H1 (cell line): ENCODE data around the gene SRP14. TPM values are rescaled to one million over a fixed set of nuclear protein-coding genes. Genes with fewer than 3 reads are reported as not detected.
A peak's percentile ranks its signal among the peaks of the same experiment; 100 is the strongest.

Experiments used
- CTCF ChIA-PET: fragments of 300-600 bp; sonication (Branson Sonifier 250); formaldehyde crosslinking; loops from one replicate; lab custom pipeline; 2021; ENCODE audit not compliant: partially characterized antibody; lab: Charles Lee
- POLR2A ChIA-PET: fragments of 300-600 bp; sonication (Branson Sonifier 250); formaldehyde crosslinking; loops from one replicate; lab custom pipeline; 2021; ENCODE audit warnings: inconsistent platforms; ENCODE audit not compliant: partially characterized antibody; lab: Charles Lee
- DNase-seq, 2 experiments: peaks; one replicate each; pipeline versions ENCODE4 v3.0.0 to v3.0.0-alpha.2; 2010 to 2022; ENCODE audit warnings: low spot score in 2 of 2, low read depth in 1 of 2, mixed read lengths in 1 of 2
- FAIRE-seq: peaks from 2 replicates; lab custom pipeline; 2011; peaks lifted over from hg19 to GRCh38; lab: Jason Lieb, UNC
- H2AFZ ChIP-seq: 2 replicates; pipeline ENCODE4 v1.8.1; 2012; ENCODE audit warnings: low read length, inconsistent platforms
- H2AK5ac ChIP-seq: 2 replicates; pipeline ENCODE4 v1.6.1; 2013; ENCODE audit warnings: low read depth, low read length
- H2BK120ac ChIP-seq: replicated peaks from 2 replicates; pipeline ENCODE3; 2013; ENCODE audit warnings: low read depth, low read length, inconsistent platforms
- H2BK12ac ChIP-seq: 2 replicates; pipeline ENCODE4 v1.6.1; 2013; ENCODE audit warnings: low read depth, low read length
- H2BK15ac ChIP-seq: 2 replicates; pipeline ENCODE4 v1.6.1; 2013; ENCODE audit warnings: low read length
- H2BK20ac ChIP-seq: 2 replicates; pipeline ENCODE4 v1.6.1; 2013; ENCODE audit warnings: low read length
- H2BK5ac ChIP-seq: 2 replicates; pipeline ENCODE4 v1.6.1; 2013; ENCODE audit warnings: low read depth, low read length
- H3K14ac ChIP-seq: 2 replicates; pipeline ENCODE4 v1.6.1; 2013; ENCODE audit warnings: inconsistent platforms; ENCODE audit not compliant: insufficient read length
- H3K18ac ChIP-seq: 2 replicates; pipeline ENCODE4 v1.6.1; 2013; ENCODE audit warnings: low read length; ENCODE audit errors: extremely low read depth
- H3K23ac ChIP-seq: 2 replicates; pipeline ENCODE4 v1.6.1; 2013; ENCODE audit warnings: inconsistent platforms; ENCODE audit not compliant: insufficient read length
- H3K23me2 ChIP-seq: 2 replicates; pipeline ENCODE4 v1.6.1; 2013; ENCODE audit warnings: low read depth, low read length
- H3K27ac ChIP-seq: 2 replicates; pipeline ENCODE4 v1.6.1; 2011; ENCODE audit warnings: low read depth, low read length, inconsistent platforms
- H3K27me3 ChIP-seq, 4 experiments: replicated peaks in 1 of 4; 1 replicate in 1 of 4; 2 replicates in 3 of 4; pipeline versions ENCODE4 v1.6.1 to v1.8.1; 2011 to 2013; ENCODE audit warnings: low read length in 3 of 4, mild to moderate bottlenecking in 3 of 4, inconsistent platforms in 2 of 4, mixed read lengths in 2 of 4, moderate library complexity in 1 of 4; ENCODE audit not compliant: control insufficient read depth in 3 of 4, insufficient read depth in 3 of 4; ENCODE audit errors: extremely low read depth in 1 of 4
- H3K36me3 ChIP-seq, 4 experiments: 2 replicates each; pipeline versions ENCODE4 v1.6.1 to v1.8.1; 2011 to 2013; ENCODE audit warnings: mild to moderate bottlenecking in 4 of 4, low read length in 3 of 4, moderate library complexity in 2 of 4, control low read depth in 1 of 4, inconsistent platforms in 1 of 4; ENCODE audit not compliant: insufficient read depth in 4 of 4, control insufficient read depth in 2 of 4
- H3K4ac ChIP-seq: replicated peaks from 2 replicates; pipeline ENCODE3; 2013; ENCODE audit warnings: low read length, low read depth, mixed read lengths, inconsistent platforms; ENCODE audit not compliant: insufficient read length
- H3K4me1 ChIP-seq, 4 experiments: replicated peaks in 1 of 4; 1 replicate in 1 of 4; 2 replicates in 3 of 4; pipeline versions ENCODE4 v1.6.1 to v1.8.1; 2011 to 2013; ENCODE audit warnings: low read length in 3 of 4, inconsistent platforms in 2 of 4, mixed read lengths in 1 of 4; ENCODE audit not compliant: insufficient read depth in 4 of 4, control insufficient read depth in 3 of 4
- H3K4me2 ChIP-seq, 2 experiments: 2 replicates each; pipeline versions ENCODE4 v1.6.1 to v1.8.1; 2011 to 2013; ENCODE audit warnings: low read depth in 2 of 2, low read length in 2 of 2, control low read depth in 1 of 2, inconsistent platforms in 1 of 2, mild to moderate bottlenecking in 1 of 2; ENCODE audit not compliant: insufficient read depth in 1 of 2
- H3K4me3 ChIP-seq, 4 experiments: fragments of 200-600, 300-600 bp in 1 of 4; sonication (generic), shearing (Covaris generic), sonication (Bioruptor Twin) in 1 of 4; 2 replicates each; pipeline versions ENCODE4 v1.5.1 to v1.8.1; 2011 to 2016; ENCODE audit warnings: low read length in 4 of 4, low read depth in 3 of 4, control low read depth in 2 of 4, inconsistent platforms in 2 of 4, mild to moderate bottlenecking in 2 of 4, mixed read lengths in 1 of 4, moderate library complexity in 1 of 4; ENCODE audit not compliant: insufficient read depth in 2 of 4; ENCODE audit errors: extremely low read depth in 1 of 4
- H3K56ac ChIP-seq: replicated peaks from 2 replicates; pipeline ENCODE3; 2013; ENCODE audit warnings: low read depth, mild to moderate bottlenecking, mixed read lengths, low read length, inconsistent platforms; ENCODE audit not compliant: insufficient read length
- H3K79me1 ChIP-seq: 2 replicates; pipeline ENCODE4 v1.6.1; 2013; ENCODE audit warnings: low read depth, low read length, control low read depth
- H3K79me2 ChIP-seq, 2 experiments: 2 replicates each; pipeline versions ENCODE4 v1.6.1 to v1.8.1; 2012 to 2013; ENCODE audit warnings: low read length in 2 of 2, mild to moderate bottlenecking in 2 of 2, inconsistent platforms in 1 of 2; ENCODE audit not compliant: insufficient read depth in 2 of 2, control insufficient read depth in 1 of 2
- H3K9ac ChIP-seq, 4 experiments: replicated peaks in 1 of 4; 1 replicate in 1 of 4; 2 replicates in 3 of 4; pipeline versions ENCODE4 v1.6.1 to v1.8.1; 2011 to 2013; ENCODE audit warnings: low read depth in 3 of 4, low read length in 3 of 4, control low read depth in 2 of 4, mild to moderate bottlenecking in 2 of 4, moderate library complexity in 2 of 4, inconsistent platforms in 1 of 4; ENCODE audit errors: extremely low read depth in 1 of 4
- H3K9me3 ChIP-seq, 2 experiments: 2 replicates each; pipeline versions ENCODE4 v1.6.1 to v1.8.1; 2012 to 2013; ENCODE audit warnings: mild to moderate bottlenecking in 2 of 2, moderate library complexity in 2 of 2, control low read depth in 1 of 2, inconsistent platforms in 1 of 2, low read depth in 1 of 2, low read length in 1 of 2, mixed read lengths in 1 of 2; ENCODE audit not compliant: insufficient read depth in 2 of 2
- H4K20me1 ChIP-seq, 2 experiments: replicated peaks in 1 of 2; 2 replicates each; pipeline versions ENCODE3 to v1.8.1; 2011 to 2013; ENCODE audit warnings: inconsistent platforms in 2 of 2, low read length in 2 of 2, mild to moderate bottlenecking in 1 of 2; ENCODE audit not compliant: insufficient read depth in 2 of 2, control insufficient read depth in 1 of 2
- H4K5ac ChIP-seq: 2 replicates; pipeline ENCODE4 v1.6.1; 2013; ENCODE audit warnings: low read length, low read depth, mixed read lengths, inconsistent platforms; ENCODE audit not compliant: insufficient read length
- H4K8ac ChIP-seq: 2 replicates; pipeline ENCODE4 v1.8.0; 2013; ENCODE audit warnings: mild to moderate bottlenecking, moderate library complexity, low read length, inconsistent platforms; ENCODE audit not compliant: insufficient read depth; ENCODE audit errors: extremely low read depth
- H4K91ac ChIP-seq: replicated peaks from 2 replicates; pipeline ENCODE3; 2013; ENCODE audit warnings: low read length, mixed read lengths, inconsistent platforms; ENCODE audit not compliant: insufficient read length
- CHD2 ChIP-seq: IDR thresholded peaks from 2 replicates; pipeline ENCODE4 v1.6.1; 2012; ENCODE audit warnings: low read length, improper control_type of control experiment
- EP300 ChIP-seq, 2 experiments: IDR thresholded peaks; 1 replicate in 1 of 2; 2 replicates in 1 of 2; pipeline ENCODE4 v1.6.1; 2011 to 2012; ENCODE audit warnings: low read depth in 2 of 2, low read length in 2 of 2, mild to moderate bottlenecking in 2 of 2, borderline replicate concordance in 1 of 2, inconsistent platforms in 1 of 2, moderate library complexity in 1 of 2
- HDAC2 ChIP-seq, 2 experiments: fragments of 300-600 bp in 1 of 2; sonication (generic) in 1 of 2; IDR thresholded peaks; 2 replicates each; pipeline ENCODE4 v1.6.1; 2011 to 2012; ENCODE audit warnings: low read depth in 2 of 2, low read length in 2 of 2, mild to moderate bottlenecking in 2 of 2, moderate library complexity in 2 of 2, borderline replicate concordance in 1 of 2, inconsistent platforms in 1 of 2
- KDM1A ChIP-seq: fragments of 200-600, 300-600 bp; sonication (generic); IDR thresholded peaks from 2 replicates; pipeline ENCODE4 v1.7.1; 2016; ENCODE audit warnings: mild to moderate bottlenecking, low read length, borderline replicate concordance
- MAFK ChIP-seq: IDR thresholded peaks from 2 replicates; pipeline ENCODE4 v1.6.1; 2012; ENCODE audit warnings: low read depth, mild to moderate bottlenecking, improper control_type of control experiment, low read length
- POLR2AphosphoS5 ChIP-seq: IDR thresholded peaks from 2 replicates; pipeline ENCODE4 v1.6.1; 2011; ENCODE audit warnings: low read depth, low read length
- RBBP5 ChIP-seq: IDR thresholded peaks from 2 replicates; pipeline ENCODE4 v1.7.1; 2012; ENCODE audit warnings: low read depth, mild to moderate bottlenecking, inconsistent platforms, low read length, moderate library complexity, borderline replicate concordance
- TEAD4 ChIP-seq: IDR thresholded peaks from 2 replicates; pipeline ENCODE4 v1.6.1; 2012; ENCODE audit warnings: low read depth, low read length, inconsistent platforms, mixed read lengths
- WGBS, 2 experiments: shearing (Covaris generic) in 1 of 2; methylation state at CpG; one replicate each; pipeline versions ENCODE4 v1.1.6 to v1.1.7; 2013 to 2015; ENCODE audit warnings: low lambda C conversion rate in 2 of 2, mixed read lengths in 2 of 2, inconsistent platforms in 1 of 2, low coverage in 1 of 2, missing lambda C conversion rate in 1 of 2; ENCODE audit not compliant: insufficient replicate concordance in 2 of 2, insufficient coverage in 1 of 2, insufficient read length in 1 of 2; ENCODE audit errors: extremely low coverage in 1 of 2, missing lambda C conversion rate in 1 of 2; 5-methylcytosine and 5-hydroxymethylcytosine counted together
- polyA plus RNA-seq, 7 experiments: library from polyadenylated mRNA; depleted of rRNA in 3 of 7; stranded (reverse) in 5 of 7; unstranded in 2 of 7; fragments of >200 nt in 5 of 7; fragments of 200-250 nt in 2 of 7; gene quantifications; 1 replicate in 5 of 7; 2 replicates in 1 of 7; 4 replicates in 1 of 7; pipeline versions ENCODE4 v1.2.1 to v1.2.3, GENCODE V29; 2011 to 2013; ENCODE audit warnings: missing spikeins in 2 of 7, mixed read lengths in 2 of 7
- total RNA-seq: library from RNA; stranded (reverse); fragmentation: NEBNext Ultra II Directional; extraction: Animal tissue kit (Norgen Biotek cat#: 25700); gene quantifications from 2 replicates; pipeline ENCODE4 v1.2.1, GENCODE V29; 2021

The SRP14 gene
- total and polyA plus RNA-seq, 2 of the 8 experiments (the other 6 are each of a cell fraction or from before 2014, with no cell fraction given), result 186 to 223 TPM

- H3K14ac ChIP-seq, result no peak overlapping the region
- H2BK20ac ChIP-seq, result no peak overlapping the region
- no peak overlapping the region for H2BK15ac ChIP-seq
- no peak overlapping the region for H3K4ac ChIP-seq
- H2BK5ac ChIP-seq, result peak overlapping the region; percentile 45
- no peak overlapping the region for H3K23ac ChIP-seq
- H2AK5ac ChIP-seq, result no peak overlapping the region
- H3K9me3 ChIP-seq, result no peaks in the 10 kb centered on the region
- no peaks in the 10 kb centered on the region for H3K79me1 ChIP-seq
- no peak overlapping the region for H2BK120ac ChIP-seq
- WGBS, 2 experiments, result 90% methylated on average over 13 of the region's 14 CpGs; no CpG with 5 or more reads in 1 of the 2 experiments
- H4K5ac ChIP-seq, result no peak overlapping the region
- H2AFZ ChIP-seq, result no peak overlapping the region
- ChIA-PET CTCF (interaction anchor here (0.9 to 5.7 kb wide), 9 partner anchors 9 to 53 kb away, joined by 3 to 99 read pairs (median 5); partner anchors contain the start of gene BMF), POLR2A (interaction anchor here (0.6 to 2.0 kb wide), 6 partner anchors 8 to 513 kb away, joined by 3 to 7 read pairs (median 4); partner anchors contain the start of genes BUB1B and RPUSD2)
- no peak for FAIRE-seq
- peaks cover 0 to 1% of the 10 kb centered on the region in 2 experiments for H4K20me1 ChIP-seq
- peaks cover 3 to 11% (median 5%) of the 10 kb centered on the region in 4 experiments for H3K4me1 ChIP-seq
- no peak overlapping the region for H2BK12ac ChIP-seq
- no peak overlapping the region for H4K8ac ChIP-seq
- H3K27me3 ChIP-seq, result 0 out of 7 replicates have a peak, but pooled peaks cover 0 to 1% (median 0%) of the 10 kb centered on the region in 4 experiments
- no peak overlapping the region for H4K91ac ChIP-seq
- H3K9ac ChIP-seq, result no peak overlapping the region
- no peaks in the 10 kb centered on the region for H3K36me3 ChIP-seq
- H3K79me2 ChIP-seq, result no peaks in the 10 kb centered on the region
- no peak overlapping the region for H3K56ac ChIP-seq
- no peak overlapping the region for H3K27ac ChIP-seq
- H3K18ac ChIP-seq, result no peak overlapping the region
- DNase-seq, result no peak
- H3K23me2 ChIP-seq, result peaks cover 1% of the 10 kb centered on the region; the same call in 1 of the 2 replicates
- H3K4me3 ChIP-seq, result no peak overlapping the region
- no peak overlapping the region for H3K4me2 ChIP-seq
- no peak for TF ChIP-seq CHD2
- no peak for TF ChIP-seq HDAC2 (IDR thresholded peaks at IDR 0.05; ENCODE audit: borderline replicate concordance in 1 of 2, low read depth in 2 of 2, low read length in 2 of 2)
- no peak for TF ChIP-seq EP300 (IDR thresholded peaks at IDR 0.05; ENCODE audit: borderline replicate concordance in 1 of 2, low read depth in 2 of 2, low read length in 2 of 2)
- TF ChIP-seq MAFK, result no peak
- no peak for TF ChIP-seq KDM1A
- no peak for TF ChIP-seq POLR2AphosphoS5
- TF ChIP-seq TEAD4, result no peak
- TF ChIP-seq RBBP5, result no peak
Observed at GRCh38 chr15:40055576-40056293, 16.8 kb upstream of the SRP14 start.
